Left lung (tissue), 14 donors: ENCODE measurements around the gene GZMB. TPM values are rescaled to one million over a fixed set of nuclear protein-coding genes. Genes with fewer than 3 reads are reported as not detected.
A peak's percentile ranks its signal among the peaks of the same experiment; 100 is the strongest.

ENCODE experiments used
- ATAC-seq: fragments of 200-7000 bp; cut with Tn5 transposase; one replicate; pipeline ENCODE4 v1.9.1; 2020; ENCODE audit warnings: moderate library complexity
- DNase-seq, 4 donors: peaks; one replicate each; pipeline ENCODE4 v3.0.0-alpha.2; 2013 to 2020
- H3K27ac ChIP-seq, 2 donors: fragments of 200-600 bp; sonication (generic) in 1 of 2; one replicate each; pipeline versions ENCODE4 v1.5.0 to v1.8.0; 2020 to 2021
- H3K27me3 ChIP-seq, 2 donors: fragments of 200-600 bp; sonication (generic) in 1 of 2; one replicate each; pipeline versions ENCODE4 v1.5.0 to v1.8.0; 2020 to 2021
- H3K36me3 ChIP-seq, 2 donors: fragments of 200-600 bp; sonication (generic) in 1 of 2; one replicate each; pipeline versions ENCODE4 v1.5.0 to v1.8.0; 2020 to 2021
- H3K4me1 ChIP-seq, 2 donors: fragments of 200-600 bp; one replicate each; pipeline ENCODE4 v1.8.0; 2021
- H3K4me3 ChIP-seq, 2 donors: fragments of 200-600 bp; sonication (generic) in 1 of 2; one replicate each; pipeline versions ENCODE4 v1.5.0 to v1.8.0; 2020 to 2021; ENCODE audit warnings: mild to moderate bottlenecking in 1 of 2
- H3K9me3 ChIP-seq, 2 donors: fragments of 200-600 bp; sonication (generic) in 1 of 2; one replicate each; pipeline versions ENCODE4 v1.5.0 to v1.8.0; 2020 to 2021
- intact Hi-C, 2 donors: fragments of 100-400 bp; cut with DNase I; formaldehyde crosslinking; loops; one replicate each; pipeline versions ENCODE4 v1.11.2 to v1.14.2; 2022
- long read RNA-seq, 12 donors: library from polyadenylated mRNA in 2 of 12; unstranded in 2 of 12; transcript quantifications; one replicate each; pipeline ENCODE4 v2.0.0 and lab custom pipeline, GENCODE V29; 2019 to 2026
- polyA plus RNA-seq, 6 donors: library from polyadenylated mRNA; unstranded; fragments of 120-200 nt; gene quantifications; one replicate each; pipeline ENCODE4 v1.2.1, GENCODE V29; 2013; ENCODE audit not compliant: insufficient read length in 6 of 6
- total RNA-seq, 2 donors: library from RNA; stranded (reverse); fragmentation: NEBNext Ultra II Directional; extraction: Animal tissue kit (Norgen Biotek cat#: 25700); gene quantifications; one replicate each; pipeline ENCODE4 v1.2.1, GENCODE V29; 2021
- TF ChIP-seq, protein P1 (sequence below), 2 donors: fragments of 200-600 bp; sonication (generic) in 1 of 2; IDR thresholded peaks; one replicate each; pipeline versions ENCODE4 v1.5.0 to v1.8.0; 2021; ENCODE audit warnings: antibody characterized with exemption in 2 of 2
- donor health status: DM: no; HTN: yes; CAD: no.
- donor health status: DM: no; HTN: no; CAD: no.

The GZMB gene, protein sequence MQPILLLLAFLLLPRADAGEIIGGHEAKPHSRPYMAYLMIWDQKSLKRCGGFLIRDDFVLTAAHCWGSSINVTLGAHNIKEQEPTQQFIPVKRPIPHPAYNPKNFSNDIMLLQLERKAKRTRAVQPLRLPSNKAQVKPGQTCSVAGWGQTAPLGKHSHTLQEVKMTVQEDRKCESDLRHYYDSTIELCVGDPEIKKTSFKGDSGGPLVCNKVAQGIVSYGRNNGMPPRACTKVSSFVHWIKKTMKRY
- total RNA-seq (1 to 10 TPM; 7.4 to 8.2 TPM), polyA plus RNA-seq (1 to 10 TPM in 4 of 6 donors, under 1 TPM in 2; 0.53 to 2.1 (median 1.3) TPM)
- long read RNA-seq, donor 1, result 0 reads
- long read RNA-seq, donor 2, result 0 reads
- long read RNA-seq, donor 3, result 0 reads
- long read RNA-seq, donor 4, transcript GZMB-201 (5 exons, 968 nt), result major isoform, 6 of 6 reads
- long read RNA-seq, donor 4, partial matches to known transcripts, result 0 of 6 reads
- long read RNA-seq, donor 4, other reads (novel, unspliced or antisense), result 0 of 6 reads
- long read RNA-seq, donor 5, partial matches to known transcripts, result 0 of 1 reads
- long read RNA-seq, donor 5, other reads (novel, unspliced or antisense), result 0 of 1 reads
- long read RNA-seq, donor 6, result 0 reads
- long read RNA-seq, donor 7, result 0 reads
- long read RNA-seq, donor 8, partial matches to known transcripts, result 0 of 1 reads
- long read RNA-seq, donor 8, other reads (novel, unspliced or antisense), result 0 of 1 reads
- long read RNA-seq, donor 9, result 0 reads
- long read RNA-seq, donor 10, partial matches to known transcripts, result 0 of 3 reads
- long read RNA-seq, donor 10, other reads (novel, unspliced or antisense), result 0 of 3 reads
- long read RNA-seq, donor 11, result 0 reads
- long read RNA-seq, donor 12, partial matches to known transcripts, result 0 of 1 reads
- long read RNA-seq, donor 12, other reads (novel, unspliced or antisense), result 0 of 1 reads

DNA sequence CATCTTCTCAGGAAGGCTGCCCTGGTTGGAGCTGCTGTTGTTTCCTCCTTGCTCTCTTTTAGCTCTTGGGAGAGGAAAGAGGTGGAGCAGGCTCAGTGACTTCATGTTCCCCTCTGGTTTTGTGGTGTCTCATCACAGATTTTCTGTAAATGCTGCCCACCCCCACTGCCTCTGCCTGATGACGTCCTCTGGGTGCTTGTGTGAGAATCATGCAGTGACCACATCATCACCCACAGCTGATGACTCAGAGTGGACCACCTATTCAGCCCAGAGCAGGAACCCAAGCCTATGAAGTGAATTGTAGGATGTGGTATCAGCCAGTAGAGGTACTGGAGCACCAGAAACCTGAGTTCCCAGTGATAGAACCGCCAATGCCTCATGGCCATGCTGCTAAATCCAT lies at the start of gene GZMB:
Gene GZMB, minus strand, starts transcription at position 33 of the 400 bp plus-strand sequence. Its CDS starts 30 bp downstream, at position 3.
- TF ChIP-seq, protein P1, sequence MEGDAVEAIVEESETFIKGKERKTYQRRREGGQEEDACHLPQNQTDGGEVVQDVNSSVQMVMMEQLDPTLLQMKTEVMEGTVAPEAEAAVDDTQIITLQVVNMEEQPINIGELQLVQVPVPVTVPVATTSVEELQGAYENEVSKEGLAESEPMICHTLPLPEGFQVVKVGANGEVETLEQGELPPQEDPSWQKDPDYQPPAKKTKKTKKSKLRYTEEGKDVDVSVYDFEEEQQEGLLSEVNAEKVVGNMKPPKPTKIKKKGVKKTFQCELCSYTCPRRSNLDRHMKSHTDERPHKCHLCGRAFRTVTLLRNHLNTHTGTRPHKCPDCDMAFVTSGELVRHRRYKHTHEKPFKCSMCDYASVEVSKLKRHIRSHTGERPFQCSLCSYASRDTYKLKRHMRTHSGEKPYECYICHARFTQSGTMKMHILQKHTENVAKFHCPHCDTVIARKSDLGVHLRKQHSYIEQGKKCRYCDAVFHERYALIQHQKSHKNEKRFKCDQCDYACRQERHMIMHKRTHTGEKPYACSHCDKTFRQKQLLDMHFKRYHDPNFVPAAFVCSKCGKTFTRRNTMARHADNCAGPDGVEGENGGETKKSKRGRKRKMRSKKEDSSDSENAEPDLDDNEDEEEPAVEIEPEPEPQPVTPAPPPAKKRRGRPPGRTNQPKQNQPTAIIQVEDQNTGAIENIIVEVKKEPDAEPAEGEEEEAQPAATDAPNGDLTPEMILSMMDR (IDR thresholded peaks at IDR 0.05), result no peak
- Histone ChIP-seq H3K36me3 (no peaks in the 10 kb centered on the region), H3K9me3 (no peaks in the 10 kb centered on the region), H3K27ac (no peak within 1 kb of the TSS), H3K4me3 (peak within 1 kb of the TSS in 1 of 2 donors; percentile 8), H3K27me3 (no peaks in the 10 kb centered on the region), H3K4me1 (no peaks in the 10 kb centered on the region)
- ATAC-seq (no peak), DNase-seq (no peak)
- intact Hi-C loops, result no loop called here

DNA sequence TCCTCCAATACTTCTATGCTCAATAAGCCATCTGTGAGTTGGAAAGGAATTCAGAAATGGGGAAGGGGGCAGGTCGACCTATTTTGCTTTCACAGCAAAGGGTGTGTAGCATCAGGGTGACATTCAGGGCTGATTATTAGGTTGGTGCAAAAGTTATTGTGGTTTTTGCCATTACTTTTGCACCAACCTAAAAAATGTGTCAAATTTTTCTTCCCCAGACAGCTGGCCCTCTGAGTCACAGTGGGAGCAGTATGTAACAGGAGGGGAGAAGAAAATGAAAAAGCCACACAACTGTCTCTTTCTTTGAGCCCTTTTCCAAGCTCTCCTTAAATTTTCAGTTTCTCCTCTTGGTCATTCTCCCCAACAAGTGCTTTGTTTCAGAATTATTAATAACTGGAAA lies 47.1 kb upstream of the GZMB start:
- DNase-seq (no peak), ATAC-seq (no peak)
- H3K9me3 ChIP-seq, result no peaks in the 10 kb centered on the region
- H3K4me3 ChIP-seq, result no peak overlapping the region
- no peaks in the 10 kb centered on the region for H3K36me3 ChIP-seq
- H3K27me3 ChIP-seq, result no peaks in the 10 kb centered on the region
- TF ChIP-seq, protein P1 (IDR thresholded peaks at IDR 0.05), result no peak
- H3K27ac ChIP-seq, result no peak overlapping the region
- H3K4me1 ChIP-seq, result peaks cover 0 to 8% of the 10 kb centered on the region in 2 donors
- intact Hi-C loops, result no loop called here

DNA sequence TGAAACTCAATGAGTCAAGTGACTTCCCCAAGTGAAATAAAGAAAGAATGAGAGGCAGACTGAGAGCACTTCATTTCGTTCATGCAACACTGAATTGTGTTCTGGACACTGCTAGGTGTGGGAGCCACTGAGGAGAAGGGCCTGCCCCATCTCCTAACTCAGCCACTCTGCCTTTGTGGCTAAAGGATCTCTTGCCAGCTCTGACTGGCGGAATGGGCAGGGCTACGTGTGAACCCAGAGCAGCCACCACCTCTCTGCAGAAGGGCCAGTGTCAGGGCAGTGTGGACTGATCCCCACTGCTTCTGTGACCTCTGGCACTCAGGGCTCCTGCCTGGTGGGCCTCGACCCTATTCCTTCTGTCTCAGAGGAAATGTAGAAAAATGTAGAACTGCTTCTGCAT lies 46.5 kb upstream of the GZMB start:
- no peaks in the 10 kb centered on the region for H3K36me3 ChIP-seq
- no peaks in the 10 kb centered on the region for H3K9me3 ChIP-seq
- H3K27me3 ChIP-seq, result no peaks in the 10 kb centered on the region
- TF ChIP-seq, protein P1 (IDR thresholded peaks at IDR 0.05), result no peak
- no peak overlapping the region for H3K27ac ChIP-seq
- H3K4me1 ChIP-seq, result peaks cover 0 to 8% of the 10 kb centered on the region in 2 donors
- DNase-seq, result no peak
- ATAC-seq, result no peak
- intact Hi-C loops, result no loop called here
- H3K4me3 ChIP-seq, result no peak overlapping the region

DNA sequence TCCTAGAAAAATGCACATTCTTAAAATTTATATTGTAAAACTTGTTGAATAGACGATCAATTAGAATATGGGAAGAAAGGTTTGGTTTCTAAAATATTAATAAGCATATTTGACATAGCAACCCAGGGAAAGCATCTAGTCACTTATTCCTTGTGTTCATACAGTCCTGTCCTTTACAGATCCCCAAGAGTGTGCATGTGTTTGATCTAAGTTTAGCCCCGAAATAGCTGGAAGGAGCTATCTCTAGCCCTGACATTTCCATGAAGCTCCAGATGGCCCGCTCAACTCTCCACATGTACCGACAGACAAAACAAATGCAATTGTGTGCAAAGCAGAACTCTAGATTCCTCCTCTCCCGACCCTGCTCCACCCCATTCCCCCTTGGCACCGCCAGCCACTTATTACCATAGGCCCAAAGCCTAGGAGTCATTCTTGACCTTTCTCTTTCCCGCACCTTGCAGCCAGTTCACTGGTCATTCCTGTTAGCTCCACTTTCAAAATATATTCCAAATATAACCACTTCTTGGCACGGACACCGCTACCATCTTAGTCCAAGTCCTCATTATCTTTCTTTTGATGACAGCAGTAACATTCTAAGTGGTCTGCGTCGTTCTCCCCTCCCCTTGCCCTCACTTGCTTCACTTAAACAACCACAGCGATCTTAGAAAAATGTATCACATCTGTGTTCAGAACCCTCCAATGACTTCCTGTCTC lies 45.4 kb upstream of the GZMB start:
- intact Hi-C loops, result loop anchor here in 1 of 2 donors (10.0 kb wide), 1 partner anchor 345 kb away; the partner anchor contains the start of genes ADCY4 and RIPK3
- Histone ChIP-seq H3K27me3 (no peaks in the 10 kb centered on the region), H3K9me3 (no peaks in the 10 kb centered on the region), H3K27ac (no peak overlapping the region), H3K36me3 (no peaks in the 10 kb centered on the region), H3K4me1 (peaks cover 0 to 14% of the 10 kb centered on the region in 2 donors), H3K4me3 (no peak overlapping the region)
- no peak for DNase-seq
- TF ChIP-seq, protein P1 (IDR thresholded peaks at IDR 0.05), result no peak
- ATAC-seq, result no peak
